Adrenal gland (tissue), 12 donors: ENCODE data around the gene GALNT18. TPM values are rescaled to one million over a fixed set of nuclear protein-coding genes. Genes with fewer than 3 reads are reported as not detected.

Experiments
- DNase-seq, 7 donors: peaks; one replicate each; pipeline ENCODE4 v3.0.0-alpha.2; 2019 to 2020
- H3K27ac ChIP-seq, 5 donors: fragments of 200-600 bp; sonication (generic) in 4 of 5; 1 replicate in 3 of 5; 2 replicates in 2 of 5; pipeline versions ENCODE4 v1.5.1 to v1.8.0; 2016 to 2020; ENCODE audit warnings: mild to moderate bottlenecking in 1 of 5
- H3K27me3 ChIP-seq: fragments of 200-600 bp; 2 replicates; pipeline ENCODE4 v1.8.0; 2021
- H3K36me3 ChIP-seq, 2 donors: fragments of 200-600 bp; replicated peaks in 1 of 2; 1 replicate in 1 of 2; 2 replicates in 1 of 2; pipeline versions ENCODE4 v1.5.1 to v1.8.0; 2018 to 2022
- H3K4me1 ChIP-seq, 2 donors: fragments of 200-600 bp; replicated peaks in 1 of 2; 1 replicate in 1 of 2; 2 replicates in 1 of 2; pipeline versions ENCODE4 v1.5.1 to v1.8.0; 2018 to 2021
- H3K4me3 ChIP-seq, 4 donors: fragments of 200-600 bp; sonication (generic) in 3 of 4; one replicate each; pipeline ENCODE4 v1.5.1; 2016 to 2018
- H3K9me3 ChIP-seq, 3 donors: fragments of 200-600 bp; sonication (generic) in 1 of 3; replicated peaks in 1 of 3; 1 replicate in 2 of 3; 2 replicates in 1 of 3; pipeline versions ENCODE4 v1.5.1 to v1.8.0; 2016 to 2021
- CTCF ChIP-seq, 6 experiments: fragments of 450-650 bp in 4 of 6; fragments of 200-600 bp in 2 of 6; sonication (generic) in 1 of 6; IDR thresholded peaks; 1 replicate in 5 of 6; 2 replicates in 1 of 6; pipeline versions ENCODE4 v1.5.1 to v1.8.0; 2016 to 2021; ENCODE audit warnings: antibody characterized with exemption in 6 of 6, mild to moderate bottlenecking in 2 of 6, moderate library complexity in 1 of 6
- POLR2A ChIP-seq, 2 donors: fragments of 450-650 bp; IDR thresholded peaks; one replicate each; pipeline ENCODE4 v1.6.1; 2017; ENCODE audit warnings: antibody characterized with exemption in 2 of 2, mild to moderate bottlenecking in 2 of 2, moderate library complexity in 1 of 2
- WGBS, 4 donors: extraction: QIAGEN DNeasy Blood & Tissue Kit in 2 of 4; methylation state at CpG; one replicate each; pipeline versions ENCODE4 v1.1.5 to v1.1.7; 2013 to 2017; 5-methylcytosine and 5-hydroxymethylcytosine counted together
- intact Hi-C, 2 donors: fragments of 100-400 bp; cut with DNase I; formaldehyde crosslinking; loops; one replicate each; pipeline versions ENCODE4 v1.14.1 to v1.15.0; 2022 to 2023
- polyA plus RNA-seq, 3 donors: library from polyadenylated mRNA; stranded (reverse); fragments of 200-250 nt in 2 of 3; fragments of 350-450 nt in 1 of 3; fragmentation: Illumina TruSeq in 1 of 3; extraction: RNeasy Lipid Tissue Mini Kit (QIAGEN cat#74804) in 1 of 3; gene quantifications; one replicate each; pipeline ENCODE4 v1.2.3, GENCODE V29; 2013 to 2014
- total RNA-seq, 9 donors: library from RNA; depleted of rRNA in 4 of 9; stranded (reverse); fragments of >200 nt in 4 of 9; fragments of 120-200 nt in 1 of 9; fragmentation: NEBNext Ultra II Directional in 1 of 9; extraction: Animal tissue kit (Norgen Biotek cat#: 25700) in 1 of 9; gene quantifications; one replicate each; pipeline versions ENCODE4 v1.1.0 to v1.2.4, GENCODE V29; 2013 to 2023
- donor health status: healthy with polysubstance abuse.
- donor health status: Bipolar disorder and iron deficiency.
- donor health status: DM: yes; HTN: yes; CAD: no.
- donor health status: DM: no; HTN: no; CAD: no.
- donor health status: DM: no; HTN: no; CAD: no.
- donor health status: DM: yes; HTN: yes; CAD: no.

GALNT18 gene
- total and polyA plus RNA-seq, 12 donors: 1.4 to 15.1 (median 6.4) TPM

- Histone ChIP-seq H3K9me3 (peaks cover 0 to 4% (median 0%) of the 10 kb centered on the region in 3 donors), H3K4me3 (no peak overlapping the region), H3K4me1 (no peaks in the 10 kb centered on the region), H3K27me3 (no peaks in the 10 kb centered on the region), H3K36me3 (no peaks in the 10 kb centered on the region), H3K27ac (no peak overlapping the region)
- TF ChIP-seq POLR2A (IDR thresholded peaks at IDR 0.05) (no peak), CTCF (IDR thresholded peaks at IDR 0.05) (no peak)
- intact Hi-C loops: no loop called here
- WGBS, 4 donors: 81 to 91% (median 89%) methylated on average over 7 of the region's 7 CpGs
- no peak for DNase-seq
These were observed 17.3 kb downstream of the GALNT18 start for GRCh38 chr11:11604370-11604990.

GRCh38 chr11:11602011-11602410 lies 19.8 kb downstream of the GALNT18 start:
- TF ChIP-seq CTCF (IDR thresholded peaks at IDR 0.05) (no peak), POLR2A (IDR thresholded peaks at IDR 0.05) (no peak)
- H3K36me3 ChIP-seq: no peaks in the 10 kb centered on the region
- intact Hi-C loops: no loop called here
- no peaks in the 10 kb centered on the region for H3K27me3 ChIP-seq
- H3K4me3 ChIP-seq: no peak overlapping the region
- H3K9me3 ChIP-seq: peaks cover 0 to 4% (median 0%) of the 10 kb centered on the region in 3 donors
- H3K4me1 ChIP-seq: no peaks in the 10 kb centered on the region
- no peak for DNase-seq
- H3K27ac ChIP-seq: no peak overlapping the region

GRCh38 chr11:11600288-11600687 lies 21.5 kb downstream of the GALNT18 start:
- no peaks in the 10 kb centered on the region for H3K4me1 ChIP-seq
- H3K36me3 ChIP-seq: no peaks in the 10 kb centered on the region
- no peak for TF ChIP-seq CTCF (IDR thresholded peaks at IDR 0.05)
- TF ChIP-seq POLR2A (IDR thresholded peaks at IDR 0.05): no peak
- intact Hi-C loops: no loop called here
- no peak overlapping the region for H3K4me3 ChIP-seq
- H3K27me3 ChIP-seq: no peaks in the 10 kb centered on the region
- H3K27ac ChIP-seq: no peak overlapping the region
- no peak for DNase-seq
- peaks cover 0 to 4% (median 0%) of the 10 kb centered on the region in 3 donors for H3K9me3 ChIP-seq

GRCh38 chr11:11598243-11598642 lies 23.6 kb downstream of the GALNT18 start:
- peaks cover 0 to 4% (median 0%) of the 10 kb centered on the region in 3 donors for H3K9me3 ChIP-seq
- WGBS, 4 donors: 69 to 95% (median 79%) methylated on average over 1 of the region's 1 CpG
- H3K27me3 ChIP-seq: no peaks in the 10 kb centered on the region
- H3K4me1 ChIP-seq: no peaks in the 10 kb centered on the region
- no peak for DNase-seq
- H3K4me3 ChIP-seq: no peak overlapping the region
- H3K36me3 ChIP-seq: no peaks in the 10 kb centered on the region
- no peak overlapping the region for H3K27ac ChIP-seq
- intact Hi-C loops: no loop called here
- TF ChIP-seq CTCF (IDR thresholded peaks at IDR 0.05) (no peak), POLR2A (IDR thresholded peaks at IDR 0.05) (no peak)
